Skin of body (tissue), 2 donors: Measurements from ENCODE around the gene SLC15A4. TPM values are rescaled to one million over a fixed set of nuclear protein-coding genes. Genes with fewer than 3 reads are reported as not detected.

ENCODE experiments used
- DNase-seq: peaks from one replicate; lab custom pipeline; 2025; lab: John Stamatoyannopoulos, UW
- total RNA-seq: library from RNA; depleted of rRNA; stranded (reverse); fragments of >200 nt; gene quantifications from one replicate; pipeline ENCODE4 v1.2.3, GENCODE V29; 2014

SLC15A4 gene
- total RNA-seq, 1 donor from 2014 or later, result 28.3 TPM

DNA sequence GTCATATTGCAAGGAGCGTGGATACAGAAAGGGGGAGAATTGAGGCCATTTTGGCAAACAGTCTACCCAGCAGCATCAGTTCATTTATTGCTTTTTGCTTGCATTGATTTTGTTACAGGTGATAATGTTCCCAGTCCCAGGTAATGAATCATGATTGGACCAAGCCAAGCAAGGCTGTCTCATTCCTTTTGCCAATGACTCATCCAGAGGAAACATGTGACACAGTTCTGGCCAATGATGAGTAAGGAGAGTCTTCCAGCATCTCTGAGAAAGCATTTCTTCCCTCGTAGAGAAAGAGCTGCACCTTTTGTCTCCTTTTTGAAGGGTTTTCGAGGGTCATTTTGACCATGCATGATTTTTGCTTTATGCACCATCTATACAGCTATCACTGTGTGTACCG is 68.2 kb downstream of the SLC15A4 start:
- no peak for DNase-seq

DNA sequence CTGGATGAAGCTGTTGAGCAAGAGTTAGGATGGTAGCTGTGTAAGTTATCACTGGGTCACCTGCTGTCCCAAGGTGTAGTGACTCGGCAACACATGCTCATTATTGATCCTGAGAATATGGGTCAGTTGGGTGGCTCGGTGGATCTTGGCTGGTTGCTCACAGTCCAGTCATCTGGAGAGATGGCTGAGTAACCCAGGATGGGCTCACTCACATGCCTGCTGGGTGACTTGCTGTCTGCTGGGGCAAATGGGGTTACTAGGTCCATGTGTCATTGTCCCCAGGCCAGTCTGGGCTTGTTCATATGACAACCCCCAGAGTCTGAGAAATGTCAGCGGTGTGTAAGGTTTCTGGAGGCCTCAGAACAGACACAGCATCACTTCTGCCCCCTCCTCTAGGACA is 69.5 kb downstream of the SLC15A4 start:
- DNase-seq, result no peak

DNA sequence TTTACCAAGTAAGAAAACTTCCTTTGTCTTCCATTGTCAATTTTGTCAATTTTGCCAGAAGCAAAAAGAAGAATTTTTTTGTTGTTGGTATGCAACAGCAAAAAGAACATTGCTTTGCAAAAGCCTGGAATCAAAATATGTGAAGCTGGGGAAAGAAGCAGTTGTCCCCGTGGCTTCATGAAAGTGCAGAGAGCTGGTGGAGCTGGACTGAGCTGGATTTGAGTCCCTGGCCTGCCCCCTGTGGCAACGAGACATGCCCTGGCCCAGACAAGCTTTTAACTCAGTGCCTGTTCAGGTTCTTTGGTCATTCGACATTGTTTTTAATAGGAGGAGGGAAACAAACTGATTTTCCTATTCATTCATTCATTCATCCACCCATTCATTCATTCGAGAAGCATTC is 70.3 kb downstream of the SLC15A4 start:
- DNase-seq, result no peak

DNA sequence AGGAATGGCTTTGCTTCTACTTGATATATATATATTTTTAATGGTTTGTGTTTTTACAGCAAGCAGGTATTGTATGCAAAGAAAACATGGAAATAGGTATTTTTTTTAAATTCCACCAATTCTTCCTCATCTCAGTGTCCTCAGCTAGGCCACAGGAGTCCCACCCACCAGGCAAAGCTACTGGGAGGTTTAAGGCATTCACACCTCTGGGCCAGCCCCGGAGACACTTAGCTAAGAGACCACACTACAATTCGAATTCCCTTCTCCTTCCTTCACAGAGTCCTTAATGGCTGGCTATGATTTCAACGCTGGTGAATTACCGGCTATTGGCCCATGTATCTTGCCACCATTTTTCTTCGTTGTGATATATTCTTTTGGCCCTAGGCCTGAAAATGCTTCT is 71.4 kb downstream of the SLC15A4 start:
- DNase-seq, result no peak

DNA sequence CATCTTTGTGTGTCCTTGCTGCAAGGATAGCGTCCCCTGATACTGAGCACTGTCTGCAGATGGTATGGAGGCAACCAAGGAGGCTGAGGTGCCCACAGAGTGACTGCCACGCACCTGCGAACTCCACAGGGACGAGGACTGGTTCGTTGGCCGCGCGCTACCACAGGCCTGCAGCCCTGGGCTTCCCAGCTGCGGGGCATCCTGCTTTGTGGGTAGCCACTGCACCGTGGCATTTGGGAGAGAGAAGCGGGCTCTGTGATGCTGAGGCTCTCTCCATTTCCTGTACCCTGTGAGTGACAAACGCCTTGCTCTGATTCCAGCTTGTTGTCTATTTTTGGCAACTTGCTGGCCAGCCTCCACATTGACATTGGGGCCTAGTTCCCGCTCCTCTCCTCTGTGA is 76.3 kb downstream of the SLC15A4 start:
- no peak for DNase-seq

DNA sequence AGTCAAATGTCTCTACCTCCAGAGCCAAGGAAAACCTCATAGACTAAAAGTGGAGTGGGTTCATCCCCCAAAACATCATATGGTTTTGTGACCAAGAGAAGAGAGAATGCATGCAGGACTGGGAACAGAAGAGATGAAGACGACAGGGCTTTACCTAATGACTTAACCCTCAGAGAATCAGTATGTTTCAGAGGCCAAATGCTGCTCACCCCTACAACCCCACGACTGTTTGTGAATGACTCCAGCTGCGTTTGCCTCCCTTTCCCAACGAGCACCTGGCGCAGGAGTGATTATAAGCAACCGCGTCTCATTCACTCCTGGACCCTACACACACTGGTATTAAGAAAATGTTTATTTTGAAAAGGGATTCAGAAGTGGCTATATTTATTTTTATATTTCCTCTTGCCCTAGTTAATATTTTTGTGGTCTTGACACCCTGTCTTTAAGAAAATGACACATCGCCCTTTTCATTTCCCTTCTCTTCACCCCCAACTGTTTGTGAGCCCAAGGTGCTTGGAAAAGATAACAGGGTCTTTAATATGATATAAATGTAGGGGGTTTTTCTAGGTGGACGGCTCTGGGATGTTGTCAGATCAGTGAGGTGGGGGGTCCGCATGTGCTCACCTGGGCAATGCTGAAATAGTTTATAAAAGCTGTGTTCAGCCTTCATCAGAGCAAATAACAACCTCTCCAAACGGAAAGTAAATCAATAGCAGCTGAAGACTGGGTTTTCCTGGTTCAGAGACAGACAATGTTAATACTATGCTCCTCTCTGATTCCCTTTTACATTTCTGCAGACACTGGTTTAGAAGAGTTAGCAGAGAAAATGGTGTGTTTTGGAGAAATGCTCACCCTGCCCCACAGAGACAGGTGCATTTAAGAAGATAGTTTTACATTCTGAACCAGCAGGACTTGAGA is 77.7 kb downstream of the SLC15A4 start:
- no peak for DNase-seq

DNA sequence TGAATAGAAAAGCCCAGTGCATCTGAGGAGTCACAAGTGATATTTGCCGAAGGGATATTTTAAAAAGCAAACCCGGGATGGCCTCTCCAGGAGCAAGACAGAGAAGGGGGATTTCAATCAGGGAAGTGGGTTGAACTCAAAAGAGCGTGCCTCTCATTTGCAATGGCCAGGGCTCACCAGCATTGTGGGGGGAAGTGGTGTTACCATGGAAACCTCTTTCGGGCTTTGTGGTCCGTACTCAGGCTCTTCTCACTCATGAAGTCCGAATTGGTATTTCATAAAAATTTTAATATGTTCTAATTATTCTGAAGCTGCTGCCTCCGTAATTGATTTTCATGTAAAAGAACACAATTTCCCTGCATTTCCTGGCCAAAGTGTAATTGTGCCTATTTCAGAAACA is 79.8 kb downstream of the SLC15A4 start:
- no peak for DNase-seq

Other genes with a start within 250 kb of the SLC15A4 start
- gene GLT1D1, start 29.5 kb upstream of the SLC15A4 start, total RNA-seq, result 2.2 TPM